ENCODE measurements around the gene CD2BP2. TPM values are rescaled to one million over a fixed set of nuclear protein-coding genes. Genes with fewer than 3 reads are reported as not detected.

The CD2BP2 gene
- total and polyA plus RNA-seq, 9 of the 15 experiments (the other 6 are each of a cell fraction or from before 2014, with no cell fraction given), result 3.9 to 51.1 (median 32.8) TPM

DNA sequence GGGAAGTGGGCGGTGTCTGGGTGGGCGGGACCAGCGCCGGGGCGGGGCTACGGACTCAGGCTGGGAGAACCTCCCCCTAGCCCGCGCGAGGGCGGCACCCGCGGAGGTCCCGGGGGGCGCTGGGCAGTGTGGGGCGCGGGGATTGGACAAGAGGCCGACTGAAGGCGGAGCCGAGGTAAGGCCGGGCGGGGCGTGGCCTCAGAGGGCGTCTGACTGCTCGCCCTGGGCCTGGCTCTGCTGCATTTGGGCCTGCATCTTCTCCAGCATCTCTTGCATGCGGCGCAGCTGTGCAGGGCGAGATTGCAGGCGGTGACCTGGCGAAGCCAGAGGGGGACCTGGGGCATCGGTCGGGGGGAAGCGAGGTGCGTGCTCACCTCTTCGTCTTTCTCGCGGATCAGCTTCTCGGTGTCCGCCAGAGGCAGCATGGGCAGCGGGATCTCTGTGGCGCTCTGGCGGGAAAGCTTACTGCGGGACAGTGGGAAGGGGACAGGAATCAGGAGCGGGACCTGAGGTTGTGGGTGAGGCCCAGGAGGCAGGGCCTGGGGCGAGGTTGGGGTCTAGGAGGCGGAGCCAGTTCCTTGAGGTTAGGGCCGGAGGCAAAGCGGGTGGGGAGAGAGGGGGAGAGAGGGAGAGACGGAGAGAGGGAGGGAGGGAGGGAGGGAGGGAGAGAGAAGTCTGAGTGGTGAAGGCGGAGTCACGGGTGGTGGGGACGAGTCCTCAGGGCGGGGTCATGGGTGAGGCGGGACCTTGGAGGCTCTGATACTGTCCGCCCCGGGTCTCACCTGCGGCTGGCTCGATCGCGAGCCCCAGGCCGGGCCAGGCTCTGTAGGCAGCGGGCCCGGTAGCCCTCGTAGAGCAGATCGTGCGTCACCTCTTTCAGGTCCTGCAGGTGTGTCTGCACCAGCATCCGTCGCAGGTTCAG, 23.4 kb upstream of the CD2BP2 start (continued):
- TF ChIP-seq CEBPG (CRISPR knock-in tag; IDR thresholded peaks at IDR 0.05) (0 out of 2 replicates have a peak, but pooled peaks have one; percentile 6), CEBPG (tag; conservative IDR thresholded peaks at IDR 0.05 in 1 of 2, IDR thresholded peaks at IDR 0.05 in 1 of 2) (no peak), ZFPM2 (CRISPR knock-in tag; IDR thresholded peaks at IDR 0.05) (no peak), ZNF124 (CRISPR knock-in tag; IDR thresholded peaks at IDR 0.05) (no peak), BRD4 (IDR thresholded peaks at IDR 0.05) (peak; percentile 6; the same call in 1 of the 2 replicates), FOXM1 (IDR thresholded peaks at IDR 0.05; ENCODE audit: low read depth) (no peak), FOXM1 (CRISPR knock-in tag; IDR thresholded peaks at IDR 0.05; ENCODE audit: low read depth) (peak; percentile 77; the same call in 1 of the 2 replicates), STAG1 (CRISPR knock-in tag; IDR thresholded peaks at IDR 0.05; ENCODE audit: borderline replicate concordance) (0 out of 2 replicates have a peak, but pooled peaks have one; percentile 11), ZFX (CRISPR knock-in tag; IDR thresholded peaks at IDR 0.05) (peak; percentile 95), MYNN (IDR thresholded peaks at IDR 0.05) (no peak), MYNN (CRISPR knock-in tag; IDR thresholded peaks at IDR 0.05) (no peak), ERF (CRISPR knock-in tag; IDR thresholded peaks at IDR 0.05) (peak; percentile 93), ZBTB17 (CRISPR knock-in tag; IDR thresholded peaks at IDR 0.05) (peak; percentile 59; the same call in 1 of the 2 replicates), SUPT5H (IDR thresholded peaks at IDR 0.05) (peak; percentile 78), HDAC3 (IDR thresholded peaks at IDR 0.05; ENCODE audit: borderline replicate concordance, partially characterized antibody) (no peak), RB1 (IDR thresholded peaks at IDR 0.05; ENCODE audit: low read depth) (peak; percentile 87), ZBTB2 (IDR thresholded peaks at IDR 0.05) (peak; percentile 20; the same call in 1 of the 2 replicates), GABPA (tag; conservative IDR thresholded peaks at IDR 0.05; ENCODE audit: low read depth) (peak; percentile 42; the same call in 1 of the 2 replicates), ZNF583 (CRISPR knock-in tag; IDR thresholded peaks at IDR 0.05) (0 out of 2 replicates have a peak, but pooled peaks have one; percentile 31), KDM5B (IDR thresholded peaks at IDR 0.05; ENCODE audit: insufficient replicate concordance, low read depth, low read length) (peak; percentile 69), POLR2AphosphoS5 (IDR thresholded peaks at IDR 0.05; ENCODE audit: control insufficient read depth, insufficient read depth, low read depth, low read length) (peak; percentile 44; the same call in 1 of the 2 replicates)
- TF ChIP-seq, protein P1, sequence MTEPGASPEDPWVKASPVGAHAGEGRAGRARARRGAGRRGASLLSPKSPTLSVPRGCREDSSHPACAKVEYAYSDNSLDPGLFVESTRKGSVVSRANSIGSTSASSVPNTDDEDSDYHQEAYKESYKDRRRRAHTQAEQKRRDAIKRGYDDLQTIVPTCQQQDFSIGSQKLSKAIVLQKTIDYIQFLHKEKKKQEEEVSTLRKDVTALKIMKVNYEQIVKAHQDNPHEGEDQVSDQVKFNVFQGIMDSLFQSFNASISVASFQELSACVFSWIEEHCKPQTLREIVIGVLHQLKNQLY (CRISPR knock-in tag; conservative IDR thresholded peaks at IDR 0.05), result 0 out of 4 replicates have a peak, but pooled peaks of 1 of the 2 experiments have one; percentile 31
